Loucy (cell line): ENCODE results near the gene PTH2R.

Source experiments
- EZH2phosphoT487 ChIP-seq: fragments of 200-600 bp; IDR thresholded peaks from 2 replicates; pipeline ENCODE4 v1.6.1; 2018; ENCODE audit warnings: antibody characterized with exemption, mild to moderate bottlenecking, moderate library complexity, borderline replicate concordance
- TF ChIP-seq, protein P1 (sequence below): fragments of 200-600 bp; sonication (generic); conservative IDR thresholded peaks from 2 replicates; pipeline ENCODE4 v1.5.1; 2014; ENCODE audit warnings: mild to moderate bottlenecking, antibody characterized with exemption, low read length

DNA sequence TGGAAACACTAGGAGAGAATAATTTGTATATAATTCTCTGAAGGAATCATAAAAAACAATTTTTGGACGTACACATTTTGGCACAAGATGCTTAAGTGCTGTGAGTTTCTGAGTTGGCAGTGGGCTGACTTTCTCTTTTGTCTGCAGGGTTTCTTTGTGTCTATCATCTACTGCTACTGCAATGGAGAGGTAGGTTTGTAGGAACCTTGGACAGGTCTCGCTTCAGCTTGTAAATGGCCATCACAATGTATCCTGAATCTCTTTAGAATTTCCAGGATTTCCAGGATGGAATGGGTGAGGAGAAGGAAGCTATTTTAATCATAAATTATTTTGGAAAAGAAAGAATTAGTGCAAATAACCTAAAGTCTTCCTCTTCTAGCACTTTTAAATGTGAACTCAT, 83.9 kb downstream of the PTH2R start:
- TF ChIP-seq, protein P1, sequence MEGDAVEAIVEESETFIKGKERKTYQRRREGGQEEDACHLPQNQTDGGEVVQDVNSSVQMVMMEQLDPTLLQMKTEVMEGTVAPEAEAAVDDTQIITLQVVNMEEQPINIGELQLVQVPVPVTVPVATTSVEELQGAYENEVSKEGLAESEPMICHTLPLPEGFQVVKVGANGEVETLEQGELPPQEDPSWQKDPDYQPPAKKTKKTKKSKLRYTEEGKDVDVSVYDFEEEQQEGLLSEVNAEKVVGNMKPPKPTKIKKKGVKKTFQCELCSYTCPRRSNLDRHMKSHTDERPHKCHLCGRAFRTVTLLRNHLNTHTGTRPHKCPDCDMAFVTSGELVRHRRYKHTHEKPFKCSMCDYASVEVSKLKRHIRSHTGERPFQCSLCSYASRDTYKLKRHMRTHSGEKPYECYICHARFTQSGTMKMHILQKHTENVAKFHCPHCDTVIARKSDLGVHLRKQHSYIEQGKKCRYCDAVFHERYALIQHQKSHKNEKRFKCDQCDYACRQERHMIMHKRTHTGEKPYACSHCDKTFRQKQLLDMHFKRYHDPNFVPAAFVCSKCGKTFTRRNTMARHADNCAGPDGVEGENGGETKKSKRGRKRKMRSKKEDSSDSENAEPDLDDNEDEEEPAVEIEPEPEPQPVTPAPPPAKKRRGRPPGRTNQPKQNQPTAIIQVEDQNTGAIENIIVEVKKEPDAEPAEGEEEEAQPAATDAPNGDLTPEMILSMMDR: no peak
- no peak for TF ChIP-seq EZH2phosphoT487
